Measurements from ENCODE around the gene TMEM240. TPM values are rescaled to one million over a fixed set of nuclear protein-coding genes. Genes with fewer than 3 reads are reported as not detected.

Gene TMEM240
- 1 to 10 TPM; 6.2 to 7.8 TPM for total RNA-seq
- 10 to 100 TPM in 1 of 2 donors, 1 to 10 TPM in 1; 1.1 to 15.1 TPM for polyA plus RNA-seq
- long read RNA-seq, donor 1: 0 reads
- long read RNA-seq, donor 2, partial matches to known transcripts: 0 of 1 reads
- long read RNA-seq, donor 2, other reads (novel, unspliced or antisense): 0 of 1 reads

- Histone ChIP-seq H3K9me3 (ENCODE audit: control insufficient read depth, low read length) (no peaks in the 10 kb centered on the region), H3K4me1 (ENCODE audit: control insufficient read depth in 1 of 2, insufficient read depth in 2 of 2, low read length in 2 of 2) (no peaks in the 10 kb centered on the region), H3K36me3 (ENCODE audit: control insufficient read depth in 1 of 2, insufficient read depth in 2 of 2, low read length in 1 of 2) (no peaks in the 10 kb centered on the region), H3K27me3 (ENCODE audit: control insufficient read depth in 1 of 2, insufficient read depth in 2 of 2, low read length in 1 of 2) (no peaks in the 10 kb centered on the region), H3K27ac (ENCODE audit: low read depth in 1 of 2, low read length in 2 of 2) (no peak within 1 kb of the TSS), H3K4me3 (ENCODE audit: low read length in 2 of 2) (peak within 1 kb of the TSS; percentile 46 to 64)
- DNase-seq (peak; percentile 88 to 93), ATAC-seq (ENCODE audit: low FRiP score) (peak; percentile 78)
- WGBS, 2 donors: 1% methylated on average over 24 to 99 of the region's 100 CpGs
- intact Hi-C loops (cut with DNase I): no loop called here
Observed at GRCh38 chr1:1540090-1540817, at the start of gene TMEM240. TMEM240 (minus strand) TSS chr1:1540624; CDS start chr1:1540346, 278 bp downstream.

- DNase-seq: no peak
- Histone ChIP-seq H3K27me3 (ENCODE audit: control insufficient read depth in 1 of 2, insufficient read depth in 2 of 2, low read length in 1 of 2) (no peaks in the 10 kb centered on the region), H3K9me3 (ENCODE audit: control insufficient read depth, low read length) (no peaks in the 10 kb centered on the region), H3K4me1 (ENCODE audit: control insufficient read depth in 1 of 2, insufficient read depth in 2 of 2, low read length in 2 of 2) (no peaks in the 10 kb centered on the region), H3K4me3 (ENCODE audit: low read length in 2 of 2) (no peak overlapping the region), H3K27ac (ENCODE audit: low read depth in 1 of 2, low read length in 2 of 2) (no peak overlapping the region), H3K36me3 (ENCODE audit: control insufficient read depth in 1 of 2, insufficient read depth in 2 of 2, low read length in 1 of 2) (no peaks in the 10 kb centered on the region)
- 84 to 85% methylated on average over 23 of the region's 23 CpGs for WGBS, 2 donors
- intact Hi-C loops (cut with DNase I): no loop called here
- no peak for ATAC-seq (ENCODE audit: low FRiP score)
Observed at GRCh38 chr1:1583347-1584010, 43.1 kb upstream of the TMEM240 start.

- no peak overlapping the region for H3K27ac ChIP-seq (ENCODE audit: low read depth in 1 of 2, low read length in 2 of 2)
- H3K36me3 ChIP-seq (ENCODE audit: control insufficient read depth in 1 of 2, insufficient read depth in 2 of 2, low read length in 1 of 2): no peaks in the 10 kb centered on the region
- no peak for ATAC-seq (ENCODE audit: low FRiP score)
- no peaks in the 10 kb centered on the region for H3K27me3 ChIP-seq (ENCODE audit: control insufficient read depth in 1 of 2, insufficient read depth in 2 of 2, low read length in 1 of 2)
- no peaks in the 10 kb centered on the region for H3K9me3 ChIP-seq (ENCODE audit: control insufficient read depth, low read length)
- 61 to 68% methylated on average over 9 of the region's 9 CpGs for WGBS, 2 donors
- intact Hi-C loops (cut with DNase I): no loop called here
- no peak for DNase-seq
- H3K4me1 ChIP-seq (ENCODE audit: control insufficient read depth in 1 of 2, insufficient read depth in 2 of 2, low read length in 2 of 2): no peaks in the 10 kb centered on the region
- H3K4me3 ChIP-seq (ENCODE audit: low read length in 2 of 2): no peak overlapping the region
Observed at GRCh38 chr1:1582585-1583346, 42.3 kb upstream of the TMEM240 start.

- WGBS, 2 donors: 83 to 85% methylated on average over 13 of the region's 13 CpGs
- ATAC-seq (ENCODE audit: low FRiP score): no peak
- H3K9me3 ChIP-seq (ENCODE audit: control insufficient read depth, low read length): no peaks in the 10 kb centered on the region
- no peaks in the 10 kb centered on the region for H3K36me3 ChIP-seq (ENCODE audit: control insufficient read depth in 1 of 2, insufficient read depth in 2 of 2, low read length in 1 of 2)
- intact Hi-C loops (cut with DNase I): no loop called here
- H3K4me1 ChIP-seq (ENCODE audit: control insufficient read depth in 1 of 2, insufficient read depth in 2 of 2, low read length in 2 of 2): peaks cover 0 to 4% of the 10 kb centered on the region in 2 donors
- no peak for DNase-seq
- no peak overlapping the region for H3K27ac ChIP-seq (ENCODE audit: low read depth in 1 of 2, low read length in 2 of 2)
- H3K27me3 ChIP-seq (ENCODE audit: control insufficient read depth in 1 of 2, insufficient read depth in 2 of 2, low read length in 1 of 2): no peaks in the 10 kb centered on the region
- H3K4me3 ChIP-seq (ENCODE audit: low read length in 2 of 2): no peak overlapping the region
Observed at GRCh38 chr1:1578371-1578940, 38.0 kb upstream of the TMEM240 start.

- ATAC-seq (ENCODE audit: low FRiP score): no peak
- Histone ChIP-seq H3K4me1 (ENCODE audit: control insufficient read depth in 1 of 2, insufficient read depth in 2 of 2, low read length in 2 of 2) (peaks cover 0 to 4% of the 10 kb centered on the region in 2 donors), H3K27ac (ENCODE audit: low read depth in 1 of 2, low read length in 2 of 2) (no peak overlapping the region), H3K27me3 (ENCODE audit: control insufficient read depth in 1 of 2, insufficient read depth in 2 of 2, low read length in 1 of 2) (no peaks in the 10 kb centered on the region), H3K36me3 (ENCODE audit: control insufficient read depth in 1 of 2, insufficient read depth in 2 of 2, low read length in 1 of 2) (no peaks in the 10 kb centered on the region), H3K4me3 (ENCODE audit: low read length in 2 of 2) (no peak overlapping the region), H3K9me3 (ENCODE audit: control insufficient read depth, low read length) (no peaks in the 10 kb centered on the region)
- WGBS, 2 donors: 36 to 38% methylated on average over 10 of the region's 10 CpGs
- intact Hi-C loops (cut with DNase I): no loop called here
- no peak for DNase-seq
Observed at GRCh38 chr1:1577367-1578011, 37.1 kb upstream of the TMEM240 start.

GRCh38 chr1:1574721-1575537 is 34.5 kb upstream of the TMEM240 start, which contains the start of gene SSU72:
SSU72 (minus strand) TSS chr1:1574863; CDS start chr1:1574557, 306 bp downstream.
- H3K4me3 ChIP-seq (ENCODE audit: low read length in 2 of 2): peak within 1 kb of the TSS; percentile 74 to 99
- peaks cover 0 to 4% of the 10 kb centered on the region in 2 donors for H3K4me1 ChIP-seq (ENCODE audit: control insufficient read depth in 1 of 2, insufficient read depth in 2 of 2, low read length in 2 of 2)
- DNase-seq (peak; percentile 96 to 98), ATAC-seq (ENCODE audit: low FRiP score) (peak; percentile 96)
- H3K27me3 ChIP-seq (ENCODE audit: control insufficient read depth in 1 of 2, insufficient read depth in 2 of 2, low read length in 1 of 2): no peaks in the 10 kb centered on the region
- H3K27ac ChIP-seq (ENCODE audit: low read depth in 1 of 2, low read length in 2 of 2): peak within 1 kb of the TSS; percentile 95
- no peaks in the 10 kb centered on the region for H3K9me3 ChIP-seq (ENCODE audit: control insufficient read depth, low read length)
- intact Hi-C loops (cut with DNase I): loop anchor here (1.0 to 2.0 kb wide), 2 partner anchors 39 to 64 kb away; no protein-coding TSS in a partner anchor
- no peaks in the 10 kb centered on the region for H3K36me3 ChIP-seq (ENCODE audit: control insufficient read depth in 1 of 2, insufficient read depth in 2 of 2, low read length in 1 of 2)
- WGBS, 2 donors: 1% methylated on average over 73 to 87 of the region's 87 CpGs

GRCh38 chr1:1573843-1574720 is 33.7 kb upstream of the TMEM240 start:
- peak; percentile 78 to 89 for DNase-seq

More at GRCh38 chr1:1573843-1574720, 33.7 kb upstream of the TMEM240 start:
- intact Hi-C loops (cut with DNase I): loop anchor here (1.0 to 2.0 kb wide), 2 partner anchors 40 to 63 kb away; no protein-coding TSS in a partner anchor
- peak overlapping the region; percentile 74 to 99 for H3K4me3 ChIP-seq (ENCODE audit: low read length in 2 of 2)
- no peaks in the 10 kb centered on the region for H3K36me3 ChIP-seq (ENCODE audit: control insufficient read depth in 1 of 2, insufficient read depth in 2 of 2, low read length in 1 of 2)
- peak; percentile 82 for ATAC-seq (ENCODE audit: low FRiP score)
- 0% methylated on average over 89 to 96 of the region's 96 CpGs for WGBS, 2 donors
- no peaks in the 10 kb centered on the region for H3K9me3 ChIP-seq (ENCODE audit: control insufficient read depth, low read length)
- no peaks in the 10 kb centered on the region for H3K27me3 ChIP-seq (ENCODE audit: control insufficient read depth in 1 of 2, insufficient read depth in 2 of 2, low read length in 1 of 2)
- peaks cover 0 to 4% of the 10 kb centered on the region in 2 donors for H3K4me1 ChIP-seq (ENCODE audit: control insufficient read depth in 1 of 2, insufficient read depth in 2 of 2, low read length in 2 of 2)
- H3K27ac ChIP-seq (ENCODE audit: low read depth in 1 of 2, low read length in 2 of 2): peak overlapping the region; percentile 95
